Thyroid gland (tissue), 4 donors: ENCODE data around the gene ZSWIM5.

Experiments used
- POLR2A ChIP-seq, 2 donors: fragments of 450-650 bp; IDR thresholded peaks; one replicate each; pipeline ENCODE4 v1.6.1; 2017; ENCODE audit warnings: antibody characterized with exemption in 2 of 2, mild to moderate bottlenecking in 2 of 2, moderate library complexity in 1 of 2
- TF ChIP-seq, protein P1 (sequence below), 6 experiments: fragments of 200-600 bp in 3 of 6; fragments of 450-650 bp in 3 of 6; sonication (generic) in 3 of 6; IDR thresholded peaks; one replicate each; pipeline ENCODE4 v1.5.1; 2016 to 2019; ENCODE audit warnings: antibody characterized with exemption in 6 of 6, mild to moderate bottlenecking in 2 of 6, inconsistent platforms in 1 of 6, moderate library complexity in 1 of 6

DNA sequence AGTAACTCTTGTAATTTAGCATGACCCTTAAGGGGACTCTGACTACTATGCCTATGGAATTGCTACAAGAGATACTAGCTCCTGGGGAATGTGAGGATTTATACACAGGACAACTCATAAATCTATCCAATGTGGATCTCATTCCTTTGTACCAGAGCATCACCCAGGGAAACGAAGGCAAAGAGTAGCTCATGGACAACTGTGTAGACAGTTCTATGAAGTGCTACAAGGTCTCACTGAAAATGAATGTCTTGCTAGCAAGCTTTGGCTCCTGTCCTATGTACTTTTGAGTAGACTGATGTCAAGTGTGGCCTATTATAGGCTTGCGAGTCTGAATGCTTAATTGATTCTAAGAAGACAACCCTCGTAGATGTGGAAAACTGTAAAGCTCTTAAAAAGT lies 93.7 kb downstream of the ZSWIM5 start:
- TF ChIP-seq, protein P1, sequence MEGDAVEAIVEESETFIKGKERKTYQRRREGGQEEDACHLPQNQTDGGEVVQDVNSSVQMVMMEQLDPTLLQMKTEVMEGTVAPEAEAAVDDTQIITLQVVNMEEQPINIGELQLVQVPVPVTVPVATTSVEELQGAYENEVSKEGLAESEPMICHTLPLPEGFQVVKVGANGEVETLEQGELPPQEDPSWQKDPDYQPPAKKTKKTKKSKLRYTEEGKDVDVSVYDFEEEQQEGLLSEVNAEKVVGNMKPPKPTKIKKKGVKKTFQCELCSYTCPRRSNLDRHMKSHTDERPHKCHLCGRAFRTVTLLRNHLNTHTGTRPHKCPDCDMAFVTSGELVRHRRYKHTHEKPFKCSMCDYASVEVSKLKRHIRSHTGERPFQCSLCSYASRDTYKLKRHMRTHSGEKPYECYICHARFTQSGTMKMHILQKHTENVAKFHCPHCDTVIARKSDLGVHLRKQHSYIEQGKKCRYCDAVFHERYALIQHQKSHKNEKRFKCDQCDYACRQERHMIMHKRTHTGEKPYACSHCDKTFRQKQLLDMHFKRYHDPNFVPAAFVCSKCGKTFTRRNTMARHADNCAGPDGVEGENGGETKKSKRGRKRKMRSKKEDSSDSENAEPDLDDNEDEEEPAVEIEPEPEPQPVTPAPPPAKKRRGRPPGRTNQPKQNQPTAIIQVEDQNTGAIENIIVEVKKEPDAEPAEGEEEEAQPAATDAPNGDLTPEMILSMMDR (IDR thresholded peaks at IDR 0.05) = no peak
- TF ChIP-seq POLR2A (IDR thresholded peaks at IDR 0.05) = no peak
